T-cell (primary cell): ENCODE measurements around the gene SESTD1. TPM values are rescaled to one million over a fixed set of nuclear protein-coding genes. Genes with fewer than 3 reads are reported as not detected.

Source experiments
- ATAC-seq, 4 experiments: fragments of 200-7000 bp in 3 of 4; fragments of 150-1000 bp in 1 of 4; cut with Tn5 transposase; replicated peaks in 1 of 4; 1 replicate in 3 of 4; 2 replicates in 1 of 4; pipeline ENCODE4 v1.10.0; 2021; ENCODE audit warnings: moderate library complexity in 3 of 4, mild to moderate bottlenecking in 2 of 4, moderate number of reproducible peaks in 1 of 4
- CTCF ChIA-PET, 2 donors: fragments of 300-600 bp; sonication (Branson Sonifier 250); formaldehyde crosslinking; loops; one replicate each; lab custom pipeline; 2022; ENCODE audit warnings: antibody characterized with exemption in 2 of 2; lab: Charles Lee
- POLR2A ChIA-PET, 2 donors: fragments of 300-600 bp; sonication (Branson Sonifier 250); formaldehyde crosslinking; loops; one replicate each; lab custom pipeline; 2022; ENCODE audit warnings: antibody characterized with exemption in 2 of 2; lab: Charles Lee
- DNase-seq, 35 experiments: peaks; one replicate each; pipeline versions ENCODE4 v3.0.0 to v3.0.0-alpha.2; 2013 to 2023
- H3K27ac ChIP-seq: one replicate; pipeline ENCODE4 v1.5.1; 2013; ENCODE audit warnings: low read length
- H3K27me3 ChIP-seq, 2 experiments: replicated peaks in 1 of 2; 1 replicate in 1 of 2; 2 replicates in 1 of 2; pipeline versions ENCODE4 v1.6.1 to v1.7.0; 2013; ENCODE audit warnings: low read length in 1 of 2, mixed read lengths in 1 of 2; ENCODE audit not compliant: control insufficient read depth in 2 of 2, insufficient read depth in 2 of 2; ENCODE audit errors: extremely low read depth in 1 of 2
- H3K36me3 ChIP-seq, 2 donors: 1 replicate in 1 of 2; 2 replicates in 1 of 2; pipeline versions ENCODE4 v1.6.1 to v1.7.0; 2013; ENCODE audit warnings: low read length in 1 of 2; ENCODE audit not compliant: control insufficient read depth in 2 of 2, insufficient read depth in 1 of 2; ENCODE audit errors: extremely low read depth in 1 of 2
- H3K4me1 ChIP-seq, 2 experiments: 1 replicate in 1 of 2; 2 replicates in 1 of 2; pipeline versions ENCODE4 v1.6.1 to v1.7.0; 2013; ENCODE audit warnings: low read length in 2 of 2, mixed read lengths in 1 of 2; ENCODE audit not compliant: insufficient read depth in 2 of 2, control insufficient read depth in 1 of 2; ENCODE audit errors: extremely low read depth in 1 of 2
- H3K4me3 ChIP-seq, 2 donors: 1 replicate in 1 of 2; 2 replicates in 1 of 2; pipeline versions ENCODE4 v1.5.1 to v1.7.0; 2013; ENCODE audit warnings: mild to moderate bottlenecking in 2 of 2, low read length in 1 of 2, moderate library complexity in 1 of 2; ENCODE audit not compliant: control insufficient read depth in 1 of 2; ENCODE audit errors: extremely low read depth in 1 of 2
- H3K9me3 ChIP-seq: 2 replicates; pipeline ENCODE4 v1.7.0; 2013
- H3K27ac Mint-ChIP-seq, 2 donors: one replicate each; pipeline ENCODE4 v1.8.0; 2020 to 2021; ENCODE audit warnings: mild to moderate bottlenecking in 2 of 2, mixed read lengths in 2 of 2
- H3K27me3 Mint-ChIP-seq, 2 donors: one replicate each; pipeline ENCODE4 v1.8.0; 2021 to 2022; ENCODE audit warnings: mixed read lengths in 2 of 2
- H3K36me3 Mint-ChIP-seq: one replicate; pipeline ENCODE4 v1.8.0; 2021; ENCODE audit warnings: mixed read lengths
- H3K4me1 Mint-ChIP-seq, 3 donors: one replicate each; pipeline ENCODE4 v1.8.0; 2020 to 2022; ENCODE audit warnings: mixed read lengths in 3 of 3, mild to moderate bottlenecking in 1 of 3
- H3K4me3 Mint-ChIP-seq, 3 donors: one replicate each; pipeline ENCODE4 v1.8.0; 2020 to 2022; ENCODE audit warnings: mild to moderate bottlenecking in 3 of 3, mixed read lengths in 3 of 3, moderate library complexity in 3 of 3
- H3K9me3 Mint-ChIP-seq, 3 donors: one replicate each; pipeline ENCODE4 v1.8.0; 2020 to 2022; ENCODE audit warnings: mixed read lengths in 3 of 3
- WGBS: methylation state at CpG from one replicate; pipeline ENCODE4 v1.1.5; 2013; ENCODE audit warnings: missing lambda C conversion rate; ENCODE audit not compliant: insufficient coverage; 5-methylcytosine and 5-hydroxymethylcytosine counted together
- total RNA-seq, 35 experiments: library from RNA in 6 of 35; stranded (reverse) in 6 of 35; fragments of 120-200 nt in 1 of 35; gene quantifications; one replicate each; pipeline versions ENCODE4 v1.2.1 to v1.2.4 and lab custom pipeline; 2013 to 2026

Gene SESTD1
- total RNA-seq (10 to 100 TPM in 2 of 5 donors, 1 to 10 TPM in 3; 4.8 to 13.7 (median 5.5) TPM), total RNA-seq (lab: John Stamatoyannopoulos, UW) (2.1 to 24.0 (median 10.3) reads per million in 29 experiments)
- 2.9 TPM for total RNA-seq (2013)

DNA sequence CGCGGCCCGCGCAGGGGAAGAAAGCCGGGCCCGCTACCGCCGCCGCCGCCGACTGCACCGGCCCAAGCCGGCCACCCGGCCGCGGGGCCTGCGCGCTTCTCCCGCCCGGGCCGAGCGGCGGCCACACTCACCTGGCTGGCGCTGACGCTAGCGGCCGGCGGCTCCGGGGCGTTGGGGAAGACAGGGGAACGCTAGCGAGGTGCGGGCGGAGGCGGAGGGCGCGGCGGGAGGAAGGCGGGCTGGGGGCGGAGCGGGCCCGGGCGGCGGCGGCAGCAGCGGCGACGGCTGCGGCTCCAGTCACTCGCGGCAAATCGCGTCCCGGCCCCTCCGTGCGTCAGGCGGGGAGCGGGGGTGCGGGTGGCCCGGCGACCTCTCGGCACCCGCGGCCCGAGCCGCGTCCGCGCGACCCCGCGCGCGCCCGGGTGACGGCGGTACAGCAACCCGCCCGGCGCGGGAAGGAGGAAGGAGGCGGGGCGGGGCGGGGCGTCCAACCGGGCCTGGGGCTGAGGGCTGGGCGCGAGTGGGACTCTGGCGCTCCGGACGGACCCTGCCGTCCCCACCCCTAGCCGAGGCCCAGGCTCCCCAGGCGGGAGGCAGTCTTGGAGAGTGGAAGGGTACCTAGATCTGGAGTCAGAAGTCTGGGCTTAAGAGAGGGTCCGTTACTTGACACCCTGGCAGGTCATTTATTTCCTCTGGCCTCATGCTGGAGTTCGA is at the start of gene SESTD1:
Gene SESTD1 (minus strand): TSS at position 465 of the 714 bp plus-strand sequence. CDS start 72,991 bp downstream, outside the sequence.
- ChIA-PET CTCF (no interaction called here), POLR2A (no interaction called here)
- Mint-ChIP-seq H3K4me3 (peak within 1 kb of the TSS; percentile 76 to 85 (median 85)), H3K9me3 (peaks cover 0 to 4% (median 0%) of the 10 kb centered on the region in 3 donors), H3K27ac (peak within 1 kb of the TSS in 1 of 2 donors; percentile 11), H3K4me1 (peaks cover 10 to 44% (median 19%) of the 10 kb centered on the region in 3 donors), H3K27me3 (peaks cover 18 to 27% of the 10 kb centered on the region in 2 donors), H3K36me3 (no peaks in the 10 kb centered on the region)
- under 1% methylated on average over 77 of the region's 96 CpGs for WGBS
- DNase-seq (peak in 34 of 35 experiments; percentile 6 to 65 (median 32)), ATAC-seq (peak; percentile 76 to 81 (median 78))
- Histone ChIP-seq H3K9me3 (no peaks in the 10 kb centered on the region), H3K36me3 (no peaks in the 10 kb centered on the region), H3K27ac (no peak within 1 kb of the TSS), H3K4me1 (peaks cover 6 to 11% of the 10 kb centered on the region in 2 experiments), H3K4me3 (peak within 1 kb of the TSS; percentile 47 to 80), H3K27me3 (peaks cover 0 to 10% of the 10 kb centered on the region in 2 experiments)

DNA sequence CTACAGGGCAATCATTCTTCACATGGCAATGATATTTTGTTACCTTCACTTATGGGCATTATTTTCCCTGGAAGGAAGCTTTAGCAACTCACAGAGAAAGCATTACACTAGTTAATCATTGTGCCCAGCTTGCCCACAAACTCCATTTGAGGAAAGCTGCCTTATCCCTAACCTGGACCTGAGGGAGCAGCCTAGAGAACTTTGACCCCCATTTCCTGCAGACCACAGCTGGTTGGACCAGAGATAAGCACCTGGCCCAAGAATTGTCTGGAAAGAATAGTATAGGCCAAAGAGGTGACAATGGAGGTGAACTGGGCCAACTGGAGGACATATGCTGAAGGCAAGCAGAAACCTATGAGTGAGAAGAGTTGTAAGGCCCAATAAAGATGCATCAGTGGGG is 48.4 kb upstream of the SESTD1 start:
- no peaks in the 10 kb centered on the region for H3K36me3 ChIP-seq
- H3K27ac Mint-ChIP-seq: no peak overlapping the region
- peaks cover 0 to 2% (median 0%) of the 10 kb centered on the region in 3 donors for H3K4me1 Mint-ChIP-seq
- no peak overlapping the region for H3K27ac ChIP-seq
- H3K4me3 Mint-ChIP-seq: no peak overlapping the region
- ChIA-PET CTCF (no interaction called here), POLR2A (no interaction called here)
- ATAC-seq (no peak), DNase-seq (no peak)
- H3K4me1 ChIP-seq: no peaks in the 10 kb centered on the region
- no peak overlapping the region for H3K4me3 ChIP-seq
- H3K27me3 ChIP-seq: no peaks in the 10 kb centered on the region
- H3K9me3 ChIP-seq: no peaks in the 10 kb centered on the region
- no peaks in the 10 kb centered on the region for H3K36me3 Mint-ChIP-seq
- H3K27me3 Mint-ChIP-seq: peaks cover 6 to 31% of the 10 kb centered on the region in 2 donors
- H3K9me3 Mint-ChIP-seq: peaks cover 2 to 6% (median 6%) of the 10 kb centered on the region in 3 donors

- no peak overlapping the region for H3K27ac Mint-ChIP-seq
Measured at GRCh38 chr2:179311101-179311500, 46.5 kb upstream of the SESTD1 start.

GRCh38 chr2:179307616-179308371 is 43.2 kb upstream of the SESTD1 start:
- H3K4me1 Mint-ChIP-seq: no peaks in the 10 kb centered on the region
- ATAC-seq: no peak
- no peaks in the 10 kb centered on the region for H3K36me3 ChIP-seq
- no peaks in the 10 kb centered on the region for H3K4me1 ChIP-seq
- no peak overlapping the region for H3K27ac ChIP-seq
- H3K27ac Mint-ChIP-seq: no peak overlapping the region
- H3K9me3 ChIP-seq: no peaks in the 10 kb centered on the region
- POLR2A ChIA-PET: no interaction called here
- H3K36me3 Mint-ChIP-seq: no peaks in the 10 kb centered on the region
- H3K9me3 Mint-ChIP-seq: no peaks in the 10 kb centered on the region
- no peak for DNase-seq
- H3K4me3 ChIP-seq: no peak overlapping the region
- H3K4me3 Mint-ChIP-seq: no peak overlapping the region
- peaks cover 2 to 6% of the 10 kb centered on the region in 2 donors for H3K27me3 Mint-ChIP-seq
- CTCF ChIA-PET: no interaction called here
- WGBS: 80% methylated on average over 1 of the region's 5 CpGs
- no peaks in the 10 kb centered on the region for H3K27me3 ChIP-seq

More at GRCh38 chr2:179311101-179311500, 46.5 kb upstream of the SESTD1 start:
- DNase-seq (no peak), ATAC-seq (no peak)
- Mint-ChIP-seq H3K9me3 (peaks cover 2 to 6% (median 6%) of the 10 kb centered on the region in 3 donors), H3K27me3 (peaks cover 6 to 21% of the 10 kb centered on the region in 2 donors), H3K36me3 (no peaks in the 10 kb centered on the region), H3K4me1 (peaks cover 0 to 2% (median 0%) of the 10 kb centered on the region in 3 donors), H3K4me3 (no peak overlapping the region)
- H3K9me3 ChIP-seq: no peaks in the 10 kb centered on the region
- no peaks in the 10 kb centered on the region for H3K27me3 ChIP-seq
- ChIA-PET CTCF (no interaction called here), POLR2A (no interaction called here)
- no peak overlapping the region for H3K4me3 ChIP-seq
- H3K27ac ChIP-seq: no peak overlapping the region
- WGBS: no CpG with 5 or more reads among the region's 1 CpG
- H3K36me3 ChIP-seq: no peaks in the 10 kb centered on the region
- no peaks in the 10 kb centered on the region for H3K4me1 ChIP-seq

DNA sequence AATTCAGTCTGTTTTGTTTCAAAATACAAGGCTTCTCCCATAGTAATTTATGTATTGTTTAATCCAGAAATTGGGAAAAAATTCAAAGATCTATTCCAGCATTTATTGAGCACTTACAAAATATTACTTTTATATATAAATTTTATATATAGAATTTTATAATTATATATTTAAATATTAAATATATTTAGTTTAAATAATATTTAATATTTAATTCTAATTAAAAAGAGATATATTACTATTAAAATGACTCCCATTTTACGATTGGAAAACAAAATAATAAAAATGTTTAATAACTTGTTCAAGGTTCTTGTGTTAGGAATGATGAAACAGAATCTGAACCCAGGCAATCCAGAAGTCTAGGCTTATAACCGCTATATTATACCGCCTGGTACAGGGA is 40.5 kb upstream of the SESTD1 start:
- H3K9me3 ChIP-seq: no peaks in the 10 kb centered on the region
- Mint-ChIP-seq H3K36me3 (peaks cover 3% of the 10 kb centered on the region), H3K9me3 (peaks cover 0 to 3% (median 0%) of the 10 kb centered on the region in 3 donors), H3K27ac (no peak overlapping the region), H3K4me3 (no peak overlapping the region), H3K4me1 (no peaks in the 10 kb centered on the region), H3K27me3 (peaks cover 2 to 3% of the 10 kb centered on the region in 2 donors)
- no peaks in the 10 kb centered on the region for H3K36me3 ChIP-seq
- ATAC-seq (no peak), DNase-seq (no peak)
- H3K27me3 ChIP-seq: no peaks in the 10 kb centered on the region
- POLR2A ChIA-PET: no interaction called here
- WGBS: 100% methylated on average over 2 of the region's 3 CpGs
- no peaks in the 10 kb centered on the region for H3K4me1 ChIP-seq
- no peak overlapping the region for H3K4me3 ChIP-seq
- no peak overlapping the region for H3K27ac ChIP-seq
- CTCF ChIA-PET: no interaction called here

- Histone ChIP-seq H3K27ac (no peak overlapping the region), H3K9me3 (no peaks in the 10 kb centered on the region), H3K4me3 (no peak overlapping the region), H3K36me3 (no peaks in the 10 kb centered on the region), H3K27me3 (no peaks in the 10 kb centered on the region), H3K4me1 (no peaks in the 10 kb centered on the region)
- CTCF ChIA-PET: no interaction called here
- peaks cover 3% of the 10 kb centered on the region for H3K36me3 Mint-ChIP-seq
- ATAC-seq: no peak
- H3K27ac Mint-ChIP-seq: no peak overlapping the region
- POLR2A ChIA-PET: no interaction called here
- no peaks in the 10 kb centered on the region for H3K4me1 Mint-ChIP-seq
- no peak for DNase-seq
- H3K9me3 Mint-ChIP-seq: peaks cover 0 to 3% (median 0%) of the 10 kb centered on the region in 3 donors
- WGBS: 22% methylated on average over 1 of the region's 2 CpGs
- H3K27me3 Mint-ChIP-seq: peaks cover 2 to 3% of the 10 kb centered on the region in 2 donors
- H3K4me3 Mint-ChIP-seq: no peak overlapping the region
Measured at GRCh38 chr2:179304424-179304823, 39.8 kb upstream of the SESTD1 start.
